Neutrophil (primary cell): Measurements from ENCODE around the gene PTGFRN.

ENCODE experiments used
- H3K27ac ChIP-seq: fragments of 200-600 bp; sonication (generic); 2 replicates; pipeline ENCODE4 v1.5.1; 2016; ENCODE audit warnings: mild to moderate bottlenecking, moderate library complexity
- H3K27me3 ChIP-seq: fragments of 200-600 bp; sonication (generic); 2 replicates; pipeline ENCODE4 v1.6.0; 2016; ENCODE audit warnings: mild to moderate bottlenecking
- H3K36me3 ChIP-seq: fragments of 200-600 bp; sonication (generic); 2 replicates; pipeline ENCODE4 v1.5.1; 2017
- H3K4me1 ChIP-seq, 2 experiments: fragments of 200-600 bp in 1 of 2; sonication (generic) in 1 of 2; 1 replicate in 1 of 2; 2 replicates in 1 of 2; pipeline versions ENCODE4 v1.5.1 to v1.6.1; 2013 to 2016; ENCODE audit warnings: low read depth in 1 of 2, low read length in 1 of 2, mild to moderate bottlenecking in 1 of 2, moderate library complexity in 1 of 2; ENCODE audit not compliant: control insufficient read depth in 1 of 2, insufficient read depth in 1 of 2
- H3K4me3 ChIP-seq, 2 experiments: fragments of 200-600 bp in 1 of 2; sonication (generic) in 1 of 2; 1 replicate in 1 of 2; 2 replicates in 1 of 2; pipeline ENCODE4 v1.5.1; 2013 to 2016; ENCODE audit warnings: low read depth in 1 of 2, low read length in 1 of 2, mild to moderate bottlenecking in 1 of 2, moderate library complexity in 1 of 2
- H3K9me3 ChIP-seq: fragments of 200-600 bp; sonication (generic); 2 replicates; pipeline ENCODE4 v1.5.1; 2016
- CTCF ChIP-seq: fragments of 200-600 bp; sonication (generic); IDR thresholded peaks from 2 replicates; pipeline ENCODE4 v1.5.1; 2016; ENCODE audit warnings: antibody characterized with exemption

The PTGFRN gene

DNA sequence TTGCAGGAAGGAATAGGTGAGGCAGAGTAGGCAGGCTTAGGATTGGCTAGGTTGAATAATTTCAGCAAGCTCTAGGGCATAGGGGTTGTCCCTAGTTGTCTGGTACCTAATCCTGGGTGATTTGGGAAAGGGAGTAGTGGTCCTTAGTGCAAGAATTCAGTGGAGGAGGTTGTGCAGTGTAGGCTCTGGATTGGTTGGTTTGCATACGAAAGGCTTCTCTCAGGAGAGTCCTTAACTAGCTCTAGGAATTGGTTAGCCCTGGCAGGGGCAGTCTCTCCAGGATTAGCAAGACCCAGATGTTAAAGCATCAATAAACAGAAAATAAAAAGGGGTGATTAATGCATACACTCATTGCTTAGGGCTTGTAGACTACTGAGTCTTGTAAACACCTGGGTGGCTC, 82.2 kb downstream of the PTGFRN start:
- Histone ChIP-seq H3K27me3 (peaks cover 6% of the 10 kb centered on the region), H3K4me1 (peaks cover 45 to 56% of the 10 kb centered on the region in 2 experiments), H3K27ac (no peak overlapping the region), H3K36me3 (no peaks in the 10 kb centered on the region), H3K4me3 (no peak overlapping the region), H3K9me3 (no peaks in the 10 kb centered on the region)
- TF ChIP-seq CTCF = no peak

GRCh38 chr1:116993286-116993685, 83.6 kb downstream of the PTGFRN start:
- H3K27ac ChIP-seq = no peak overlapping the region
- no peak overlapping the region for H3K4me3 ChIP-seq
- no peaks in the 10 kb centered on the region for H3K9me3 ChIP-seq
- no peaks in the 10 kb centered on the region for H3K27me3 ChIP-seq
- peaks cover 45 to 50% of the 10 kb centered on the region in 2 experiments for H3K4me1 ChIP-seq
- H3K36me3 ChIP-seq = no peaks in the 10 kb centered on the region
- no peak for TF ChIP-seq CTCF

GRCh38 chr1:116994411-116994810, 84.7 kb downstream of the PTGFRN start:
- no peaks in the 10 kb centered on the region for H3K27me3 ChIP-seq
- H3K27ac ChIP-seq = no peak overlapping the region
- no peaks in the 10 kb centered on the region for H3K36me3 ChIP-seq
- TF ChIP-seq CTCF = no peak
- H3K4me1 ChIP-seq = peaks cover 45 to 50% of the 10 kb centered on the region in 2 experiments
- no peaks in the 10 kb centered on the region for H3K9me3 ChIP-seq
- H3K4me3 ChIP-seq = no peak overlapping the region

GRCh38 chr1:116997066-116997465, 87.3 kb downstream of the PTGFRN start:
- Histone ChIP-seq H3K9me3 (no peaks in the 10 kb centered on the region), H3K36me3 (no peaks in the 10 kb centered on the region), H3K4me1 (peaks cover 58% of the 10 kb centered on the region in 2 experiments), H3K4me3 (no peak overlapping the region), H3K27me3 (no peaks in the 10 kb centered on the region), H3K27ac (no peak overlapping the region)
- no peak for TF ChIP-seq CTCF

DNA sequence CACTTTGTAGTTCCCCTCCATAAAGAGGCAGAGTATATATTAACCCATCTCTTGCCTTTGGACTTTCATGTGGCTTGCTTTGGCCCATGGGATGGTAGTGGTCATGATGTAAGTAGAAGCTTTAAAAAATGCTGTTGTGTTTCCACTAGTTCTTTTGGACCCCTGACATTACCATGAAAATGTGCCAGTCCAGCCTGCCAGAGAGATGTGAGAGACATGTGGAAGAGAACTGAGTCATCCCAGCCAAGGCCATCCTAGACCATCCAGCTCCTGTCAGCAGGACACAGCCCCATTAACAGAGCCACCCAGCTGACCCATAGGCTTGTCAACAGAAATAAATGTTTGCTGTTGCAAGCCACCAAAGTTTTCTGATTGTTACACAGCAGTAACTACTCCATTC, 87.9 kb downstream of the PTGFRN start:
- Histone ChIP-seq H3K27ac (no peak overlapping the region), H3K4me3 (no peak overlapping the region), H3K27me3 (no peaks in the 10 kb centered on the region), H3K36me3 (no peaks in the 10 kb centered on the region), H3K4me1 (peaks cover 59 to 63% of the 10 kb centered on the region in 2 experiments), H3K9me3 (no peaks in the 10 kb centered on the region)
- no peak for TF ChIP-seq CTCF

DNA sequence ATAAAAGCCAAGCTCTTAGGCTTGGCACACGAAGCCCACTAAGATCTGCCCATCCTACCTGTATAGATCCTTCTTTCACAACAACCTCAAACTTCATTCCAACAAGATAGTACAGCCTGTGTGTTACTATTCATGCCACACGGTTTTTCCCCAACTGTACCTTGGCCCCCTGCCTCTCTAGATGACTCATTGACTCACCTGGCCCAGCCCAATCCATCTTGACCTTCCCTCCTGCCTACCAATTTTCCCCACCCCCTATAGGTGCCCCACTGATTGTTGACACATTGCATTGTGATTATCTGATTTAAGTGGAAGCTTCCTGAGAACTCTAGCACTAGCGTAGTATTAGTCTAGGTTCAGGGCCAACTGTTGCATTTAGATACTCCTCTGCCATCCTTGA, 89.9 kb downstream of the PTGFRN start:
- no peak overlapping the region for H3K4me3 ChIP-seq
- no peak for TF ChIP-seq CTCF

More for the DNA sequence above, 89.9 kb downstream of the PTGFRN start:
- Histone ChIP-seq H3K36me3 (no peaks in the 10 kb centered on the region), H3K27me3 (no peaks in the 10 kb centered on the region), H3K9me3 (no peaks in the 10 kb centered on the region), H3K27ac (peak overlapping the region; percentile 82), H3K4me1 (peaks cover 61 to 64% of the 10 kb centered on the region in 2 experiments)
